ENCODE measurements around the gene KTN1. TPM values are rescaled to one million over a fixed set of nuclear protein-coding genes. Genes with fewer than 3 reads are reported as not detected.

KTN1 gene
- total RNA-seq, 3 donors from 2014 or later = 94.1 to 112 (median 103) TPM

- Mint-ChIP-seq H3K9me3 (peaks cover 5% of the 10 kb centered on the region), H3K4me3 (no peak overlapping the region), H3K27me3 (ENCODE audit: low read depth) (no peaks in the 10 kb centered on the region), H3K4me1 (ENCODE audit: low read depth) (no peaks in the 10 kb centered on the region), H3K36me3 (ENCODE audit: insufficient read depth) (no peaks in the 10 kb centered on the region)
- DNase-seq (no peak), ATAC-seq (no peak)
Measured at GRCh38 chr14:55556929-55557623, 22.9 kb upstream of the KTN1 start.

- Mint-ChIP-seq H3K27me3 (ENCODE audit: low read depth) (no peaks in the 10 kb centered on the region), H3K4me1 (ENCODE audit: low read depth) (no peaks in the 10 kb centered on the region)
- no peak for ATAC-seq
Measured at GRCh38 chr14:55562135-55562534, 17.9 kb upstream of the KTN1 start.

GRCh38 chr14:55568618-55569017 lies 11.4 kb upstream of the KTN1 start:
- Mint-ChIP-seq H3K4me3 (no peak overlapping the region), H3K4me1 (ENCODE audit: low read depth) (no peaks in the 10 kb centered on the region), H3K36me3 (ENCODE audit: insufficient read depth) (peaks cover 4% of the 10 kb centered on the region), H3K27me3 (ENCODE audit: low read depth) (peaks cover 3% of the 10 kb centered on the region), H3K9me3 (no peaks in the 10 kb centered on the region)
- ATAC-seq (no peak), DNase-seq (no peak)

More at GRCh38 chr14:55562135-55562534, 17.9 kb upstream of the KTN1 start:
- DNase-seq = no peak
- no peak overlapping the region for H3K4me3 Mint-ChIP-seq
- H3K9me3 Mint-ChIP-seq = no peaks in the 10 kb centered on the region
- no peaks in the 10 kb centered on the region for H3K36me3 Mint-ChIP-seq (ENCODE audit: insufficient read depth)

- Mint-ChIP-seq H3K4me3 (no peak overlapping the region), H3K36me3 (ENCODE audit: insufficient read depth) (peaks cover 4% of the 10 kb centered on the region), H3K4me1 (ENCODE audit: low read depth) (no peaks in the 10 kb centered on the region), H3K9me3 (no peaks in the 10 kb centered on the region), H3K27me3 (ENCODE audit: low read depth) (peaks cover 3% of the 10 kb centered on the region)
- DNase-seq (no peak), ATAC-seq (no peak)
Measured at GRCh38 chr14:55571125-55571889, 8.7 kb upstream of the KTN1 start.

GRCh38 chr14:55572578-55572977 lies 7.4 kb upstream of the KTN1 start:
- H3K4me3 Mint-ChIP-seq = no peak overlapping the region
- peaks cover 4% of the 10 kb centered on the region for H3K36me3 Mint-ChIP-seq (ENCODE audit: insufficient read depth)
- H3K4me1 Mint-ChIP-seq (ENCODE audit: low read depth) = peaks cover 5% of the 10 kb centered on the region
- H3K27me3 Mint-ChIP-seq (ENCODE audit: low read depth) = peaks cover 3% of the 10 kb centered on the region
- ATAC-seq (no peak), DNase-seq (no peak)
- no peaks in the 10 kb centered on the region for H3K9me3 Mint-ChIP-seq

GRCh38 chr14:55574988-55575387 lies 5.0 kb upstream of the KTN1 start:
- Mint-ChIP-seq H3K9me3 (no peaks in the 10 kb centered on the region), H3K4me1 (ENCODE audit: low read depth) (peaks cover 18% of the 10 kb centered on the region), H3K36me3 (ENCODE audit: insufficient read depth) (peaks cover 2% of the 10 kb centered on the region), H3K27me3 (ENCODE audit: low read depth) (no peaks in the 10 kb centered on the region), H3K4me3 (no peak overlapping the region)
- DNase-seq (no peak), ATAC-seq (no peak)

GRCh38 chr14:55577229-55577628 lies 2.8 kb upstream of the KTN1 start:
- H3K4me3 Mint-ChIP-seq = no peak overlapping the region
- peaks cover 28% of the 10 kb centered on the region for H3K4me1 Mint-ChIP-seq (ENCODE audit: low read depth)
- peaks cover 2% of the 10 kb centered on the region for H3K36me3 Mint-ChIP-seq (ENCODE audit: insufficient read depth)
- ATAC-seq (no peak), DNase-seq (no peak)
- H3K27me3 Mint-ChIP-seq (ENCODE audit: low read depth) = no peaks in the 10 kb centered on the region
- no peaks in the 10 kb centered on the region for H3K9me3 Mint-ChIP-seq

GRCh38 chr14:55578511-55578910 lies 1.5 kb upstream of the KTN1 start:
- Mint-ChIP-seq H3K27me3 (ENCODE audit: low read depth) (no peaks in the 10 kb centered on the region), H3K4me3 (peak overlapping the region; percentile 95), H3K36me3 (ENCODE audit: insufficient read depth) (no peaks in the 10 kb centered on the region), H3K9me3 (no peaks in the 10 kb centered on the region), H3K4me1 (ENCODE audit: low read depth) (peaks cover 28% of the 10 kb centered on the region)
- ATAC-seq (no peak), DNase-seq (no peak)

GRCh38 chr14:55580470-55581341 lies 699 bp downstream of the KTN1 start:
- H3K36me3 Mint-ChIP-seq (ENCODE audit: insufficient read depth) = no peaks in the 10 kb centered on the region
- H3K4me1 Mint-ChIP-seq (ENCODE audit: low read depth) = peaks cover 33% of the 10 kb centered on the region
- DNase-seq (peak; percentile 29), ATAC-seq (peak; percentile 59 to 69)
- H3K27me3 Mint-ChIP-seq (ENCODE audit: low read depth) = no peaks in the 10 kb centered on the region
- H3K4me3 Mint-ChIP-seq = peak overlapping the region; percentile 84
- no peaks in the 10 kb centered on the region for H3K9me3 Mint-ChIP-seq

GRCh38 chr14:55581342-55581771 lies 1.4 kb downstream of the KTN1 start:
- Mint-ChIP-seq H3K4me3 (peak overlapping the region; percentile 84), H3K9me3 (no peaks in the 10 kb centered on the region), H3K27me3 (ENCODE audit: low read depth) (no peaks in the 10 kb centered on the region), H3K4me1 (ENCODE audit: low read depth) (peaks cover 40% of the 10 kb centered on the region), H3K36me3 (ENCODE audit: insufficient read depth) (no peaks in the 10 kb centered on the region)
- ATAC-seq = no peak
- DNase-seq = no peak

- Mint-ChIP-seq H3K4me1 (ENCODE audit: low read depth) (peaks cover 48% of the 10 kb centered on the region), H3K27me3 (ENCODE audit: low read depth) (no peaks in the 10 kb centered on the region), H3K4me3 (peak overlapping the region; percentile 27), H3K36me3 (ENCODE audit: insufficient read depth) (no peaks in the 10 kb centered on the region), H3K9me3 (no peaks in the 10 kb centered on the region)
- DNase-seq = no peak
- ATAC-seq = no peak
Measured at GRCh38 chr14:55582746-55583145, 2.7 kb downstream of the KTN1 start.

GRCh38 chr14:55583942-55584468 lies 4.0 kb downstream of the KTN1 start:
- no peak overlapping the region for H3K4me3 Mint-ChIP-seq
- no peaks in the 10 kb centered on the region for H3K36me3 Mint-ChIP-seq (ENCODE audit: insufficient read depth)
- peaks cover 51% of the 10 kb centered on the region for H3K4me1 Mint-ChIP-seq (ENCODE audit: low read depth)
- ATAC-seq = no peak
- DNase-seq = no peak
- no peaks in the 10 kb centered on the region for H3K27me3 Mint-ChIP-seq (ENCODE audit: low read depth)
- no peaks in the 10 kb centered on the region for H3K9me3 Mint-ChIP-seq

GRCh38 chr14:55585854-55586253 lies 5.8 kb downstream of the KTN1 start:
- H3K9me3 Mint-ChIP-seq = no peaks in the 10 kb centered on the region
- H3K27me3 Mint-ChIP-seq (ENCODE audit: low read depth) = no peaks in the 10 kb centered on the region
- H3K4me1 Mint-ChIP-seq (ENCODE audit: low read depth) = peaks cover 49% of the 10 kb centered on the region
- H3K36me3 Mint-ChIP-seq (ENCODE audit: insufficient read depth) = no peaks in the 10 kb centered on the region
- DNase-seq = no peak
- ATAC-seq = no peak
- H3K4me3 Mint-ChIP-seq = no peak overlapping the region

- Mint-ChIP-seq H3K4me3 (no peak overlapping the region), H3K9me3 (no peaks in the 10 kb centered on the region), H3K27me3 (ENCODE audit: low read depth) (no peaks in the 10 kb centered on the region), H3K36me3 (ENCODE audit: insufficient read depth) (no peaks in the 10 kb centered on the region), H3K4me1 (ENCODE audit: low read depth) (peaks cover 46% of the 10 kb centered on the region)
- ATAC-seq (no peak), DNase-seq (no peak)
Measured at GRCh38 chr14:55586411-55586810, 6.4 kb downstream of the KTN1 start.

Measured in activated T-cell treated with anti-CD3 and anti-CD28 coated beads, Interleukin-2, amount 50 U/mL, for 4 hours (primary cell).